Measurements from ENCODE around the gene REXO5.

GRCh38 chr16:20768818-20769217 is 37.5 kb upstream of the REXO5 start:
- TF ChIP-seq CTCF (IDR thresholded peaks at IDR 0.05) (no peak), POLR2A (IDR thresholded peaks at IDR 0.05) (no peak)

Measured in uterus (tissue), 2 donors.